Measurements from ENCODE around the gene ABCC12. TPM values are rescaled to one million over a fixed set of nuclear protein-coding genes. Genes with fewer than 3 reads are reported as not detected.

Gene ABCC12
- total and polyA plus RNA-seq, 2 of the 8 experiments (the other 6 are each of a cell fraction or from before 2014, with no cell fraction given) = 0.05 TPM; not detected in 1

DNA sequence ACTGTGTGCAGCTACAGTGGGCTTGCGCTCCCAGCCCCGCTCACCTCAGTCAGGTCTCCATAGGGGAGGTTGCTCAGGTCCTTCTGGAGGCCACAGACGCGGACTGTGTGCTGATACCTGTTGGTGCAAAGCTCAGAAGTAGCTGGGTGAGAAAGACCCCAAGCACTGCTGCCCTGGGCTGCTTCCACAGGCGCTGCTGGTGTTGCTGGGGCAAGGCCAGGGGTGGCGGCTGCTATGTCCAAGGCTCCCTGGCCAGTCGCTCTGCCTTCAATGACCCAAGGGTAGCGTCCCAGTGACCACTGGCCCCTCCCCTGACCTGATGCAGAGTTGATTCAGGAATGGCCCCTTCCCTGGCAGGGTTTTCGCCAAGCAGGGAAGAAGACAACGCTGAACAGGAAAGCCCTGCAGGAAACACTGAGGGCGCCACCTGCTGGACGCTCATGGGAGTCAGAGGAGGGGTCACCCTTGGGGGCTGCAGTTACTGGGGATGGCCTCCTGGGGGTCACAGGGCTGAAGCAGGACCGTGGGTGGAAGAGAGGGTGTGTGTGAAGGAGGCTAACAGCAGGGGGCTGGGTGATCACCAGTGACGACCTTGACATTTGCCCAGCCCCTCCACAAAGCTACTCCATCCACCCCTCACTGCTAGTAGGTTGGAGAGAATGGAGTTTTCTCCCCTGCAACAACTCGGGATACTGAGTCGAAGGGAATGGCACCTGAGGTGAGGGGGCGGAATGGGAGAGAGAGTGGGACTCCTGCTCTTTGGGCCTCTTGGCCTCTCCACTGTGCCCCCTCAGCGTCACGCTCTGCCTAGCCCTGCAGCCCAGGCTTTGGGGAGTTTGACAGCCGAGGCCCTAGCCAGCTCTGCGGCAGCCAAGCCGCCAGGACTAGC lies 38.3 kb downstream of the ABCC12 start (continued):
- TF ChIP-seq, protein P1, sequence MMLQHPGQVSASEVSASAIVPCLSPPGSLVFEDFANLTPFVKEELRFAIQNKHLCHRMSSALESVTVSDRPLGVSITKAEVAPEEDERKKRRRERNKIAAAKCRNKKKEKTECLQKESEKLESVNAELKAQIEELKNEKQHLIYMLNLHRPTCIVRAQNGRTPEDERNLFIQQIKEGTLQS (IDR thresholded peaks at IDR 0.05; ENCODE audit: insufficient read depth, low read depth, low read length) = 0 out of 2 replicates have a peak, but pooled peaks have one; percentile 26
- peak in 1 of 2 experiments; percentile 53; a peak in 2 of 4 replicates for TF ChIP-seq HDAC2 (IDR thresholded peaks at IDR 0.05; ENCODE audit: borderline replicate concordance in 1 of 2, low read depth in 2 of 2, low read length in 2 of 2)
- no peak for TF ChIP-seq ZNF274 (IDR thresholded peaks at IDR 0.05; ENCODE audit: borderline replicate concordance, extremely low read depth, low read length)

Data from H1 (cell line).